Bone marrow (tissue), 2 donors: ENCODE data around the gene NSUN2.

Experiments
- DNase-seq, 2 donors: peaks; one replicate each; lab custom pipeline; 2025; lab: John Stamatoyannopoulos, UW

NSUN2 gene

DNA sequence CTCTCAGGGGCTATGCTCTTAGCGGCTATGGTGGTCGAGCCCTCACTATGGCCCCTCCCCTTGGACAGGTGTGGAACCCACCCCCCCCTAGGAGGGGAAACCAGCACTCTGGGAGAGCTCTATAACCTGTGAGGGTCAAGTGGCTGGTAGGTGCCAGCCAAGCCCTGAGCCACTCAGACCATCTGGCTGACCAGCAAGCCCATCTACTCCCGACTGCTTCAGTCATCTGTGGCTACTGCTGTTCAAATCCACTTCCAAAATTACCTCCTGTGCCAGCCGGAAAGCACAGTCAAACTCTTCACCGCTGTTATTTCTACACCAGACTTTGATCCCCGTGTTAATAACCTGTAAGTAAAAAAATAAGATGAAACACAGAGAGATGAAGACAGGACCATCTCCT, 28.5 kb downstream of the NSUN2 start:
- DNase-seq: no peak

DNA sequence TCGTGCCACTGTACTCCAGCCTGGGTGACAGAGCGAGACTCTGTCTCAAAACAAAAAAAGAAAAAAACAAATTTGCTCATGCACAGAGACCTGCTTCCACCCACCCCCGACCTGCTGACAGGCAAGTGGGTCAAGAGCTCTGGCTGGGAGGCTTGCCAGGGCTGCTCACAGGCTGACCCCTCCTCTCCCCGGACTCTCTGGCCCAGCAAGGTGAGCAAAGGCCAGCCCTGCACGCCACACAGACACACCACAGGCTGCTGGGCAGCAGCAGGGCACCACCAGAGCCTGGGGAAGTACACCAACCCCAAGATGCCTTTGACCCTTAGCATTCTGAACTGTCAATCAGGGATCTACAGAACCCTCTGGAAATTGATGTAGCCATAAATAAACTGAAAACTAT, 29.2 kb downstream of the NSUN2 start:
- DNase-seq: no peak

DNA sequence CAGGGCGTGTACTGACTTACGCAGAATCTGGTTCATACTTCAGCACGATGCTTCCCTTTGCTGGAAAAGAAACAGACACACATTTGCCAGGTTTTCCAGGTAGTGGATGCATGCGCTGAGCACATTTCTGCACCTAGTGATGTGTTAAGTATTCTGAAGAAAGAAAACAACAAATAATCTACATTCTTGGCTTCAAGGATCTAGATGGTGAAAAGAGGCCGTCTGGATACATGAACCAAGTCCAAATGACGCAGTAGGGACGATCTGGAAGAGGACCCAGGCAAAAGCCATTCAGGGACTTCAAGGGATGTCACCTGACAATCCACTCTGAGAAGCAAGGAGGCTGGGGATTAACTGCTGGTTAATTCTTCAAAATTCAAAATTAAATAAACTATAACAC, 30.4 kb downstream of the NSUN2 start:
- DNase-seq: no peak

DNA sequence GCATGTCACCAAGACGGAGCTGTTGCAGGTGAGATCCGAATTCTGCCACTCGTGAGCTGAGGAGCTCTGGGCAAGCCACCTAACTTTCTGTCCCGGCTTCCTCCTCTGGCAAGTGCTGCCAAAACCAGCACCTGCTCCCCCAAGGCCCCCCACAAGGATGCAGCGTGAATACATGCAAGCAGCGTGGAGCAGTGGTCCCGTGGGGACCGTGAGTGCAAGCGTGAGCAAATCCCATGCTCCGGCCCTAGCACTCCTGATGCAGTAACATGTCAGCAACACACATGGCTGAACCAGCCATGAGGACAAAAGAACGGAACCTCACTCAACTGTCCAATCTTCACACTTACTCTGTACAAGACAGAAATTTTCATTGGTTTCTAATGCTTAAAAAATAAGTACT, 31.0 kb downstream of the NSUN2 start:
- DNase-seq: no peak

DNA sequence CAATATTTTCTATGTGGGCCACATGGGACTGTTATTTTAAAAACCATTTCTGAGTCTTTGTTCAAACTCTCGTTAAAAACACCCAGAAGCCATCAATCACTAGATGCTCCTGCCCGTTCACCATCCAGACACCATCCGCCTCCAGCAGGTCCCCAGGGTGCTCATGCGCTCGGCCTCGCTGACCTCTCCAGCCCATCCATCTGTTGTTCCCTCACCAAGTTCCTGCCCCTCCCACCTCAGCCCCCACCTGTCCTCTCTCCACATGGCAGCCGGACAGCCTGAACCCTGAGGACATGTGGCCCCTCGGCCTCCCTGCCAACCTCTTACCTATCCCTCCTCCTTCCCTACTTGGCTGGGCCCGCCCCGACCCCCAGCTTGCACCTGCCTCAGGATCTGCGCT, 31.6 kb downstream of the NSUN2 start:
- DNase-seq: no peak

DNA sequence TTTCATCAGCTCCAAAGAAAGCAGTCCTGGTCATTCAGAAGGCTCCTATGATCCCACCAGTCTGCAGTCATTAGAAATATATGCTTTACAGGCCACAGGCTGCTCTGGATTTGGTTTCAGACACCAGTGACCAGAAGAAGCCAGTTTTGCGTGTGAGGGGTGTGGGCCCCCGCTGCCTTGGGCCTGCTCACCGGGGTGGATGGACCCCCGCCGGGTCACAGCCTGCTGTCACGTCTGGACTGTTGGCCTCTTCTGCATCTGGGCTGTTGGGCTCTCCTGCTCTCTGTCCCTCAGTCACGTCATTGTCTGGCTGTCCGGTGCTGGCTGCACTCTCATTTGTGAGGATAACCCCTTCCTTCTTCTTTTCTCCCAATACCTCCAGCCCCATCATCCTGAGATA, 33.1 kb downstream of the NSUN2 start:
- DNase-seq: no peak

DNA sequence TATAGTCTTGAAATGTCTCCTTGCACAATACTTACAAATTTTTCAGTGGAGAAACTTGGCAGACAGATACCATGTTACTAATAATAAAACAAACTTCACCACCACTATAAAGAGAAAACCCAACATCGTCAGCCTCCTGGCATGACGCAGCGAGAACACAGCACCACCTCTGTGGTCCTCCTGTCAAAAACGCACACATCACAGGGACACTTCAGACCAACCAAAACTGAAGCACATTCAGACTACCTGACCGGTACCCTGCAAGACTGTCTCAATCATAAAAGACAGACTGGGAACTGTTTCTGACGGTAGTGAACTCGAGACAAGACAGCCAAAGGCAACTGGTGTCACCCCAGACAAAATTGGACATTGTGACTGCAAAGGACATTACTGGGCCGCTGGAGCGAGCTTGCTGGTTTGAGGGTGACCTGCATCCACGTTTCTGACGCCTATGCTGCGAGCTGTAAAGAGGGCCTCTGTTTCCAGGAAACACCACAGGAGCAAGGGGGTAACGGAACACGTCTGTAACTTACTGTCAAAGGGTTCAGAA, 34.4 kb downstream of the NSUN2 start:
- no peak for DNase-seq

DNA sequence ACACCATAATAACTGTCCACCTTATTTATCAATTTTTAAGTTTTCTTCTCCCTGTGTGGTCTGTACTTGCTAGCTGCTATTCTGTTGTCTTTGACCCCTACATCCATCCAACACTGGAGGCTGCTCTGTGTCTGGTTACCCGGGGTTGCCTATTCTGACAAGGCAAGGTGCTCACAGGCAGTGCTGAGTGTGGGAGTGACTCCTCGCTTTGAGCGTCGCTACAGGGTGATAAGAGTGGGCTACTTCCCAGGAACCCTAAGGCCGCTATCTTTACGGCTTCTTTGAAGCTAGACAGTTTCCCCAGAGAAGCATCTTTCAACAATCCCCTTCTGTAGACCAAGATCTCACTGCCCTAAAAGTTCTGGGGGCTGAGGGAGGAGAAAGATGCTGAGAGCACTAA, 35.3 kb downstream of the NSUN2 start:
- no peak for DNase-seq

DNA sequence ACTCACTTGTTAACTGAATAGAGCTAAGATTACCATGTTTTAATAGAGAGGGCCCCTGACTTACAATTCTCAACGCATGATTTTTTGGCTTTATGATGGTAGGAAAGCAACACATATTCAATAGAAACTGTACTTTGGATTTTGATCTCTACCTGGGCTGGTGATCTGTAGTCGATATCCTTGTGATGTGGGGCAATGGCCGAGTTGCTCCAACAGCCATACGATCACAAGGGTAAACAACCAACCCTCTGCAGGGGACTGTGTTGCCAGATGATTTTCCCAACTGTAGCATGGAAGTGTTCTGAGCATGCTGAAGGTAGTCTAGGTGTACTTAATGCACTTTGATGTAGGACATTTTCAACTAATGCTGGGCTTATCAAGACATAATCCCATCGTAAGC, 36.5 kb downstream of the NSUN2 start:
- DNase-seq: no peak

DNA sequence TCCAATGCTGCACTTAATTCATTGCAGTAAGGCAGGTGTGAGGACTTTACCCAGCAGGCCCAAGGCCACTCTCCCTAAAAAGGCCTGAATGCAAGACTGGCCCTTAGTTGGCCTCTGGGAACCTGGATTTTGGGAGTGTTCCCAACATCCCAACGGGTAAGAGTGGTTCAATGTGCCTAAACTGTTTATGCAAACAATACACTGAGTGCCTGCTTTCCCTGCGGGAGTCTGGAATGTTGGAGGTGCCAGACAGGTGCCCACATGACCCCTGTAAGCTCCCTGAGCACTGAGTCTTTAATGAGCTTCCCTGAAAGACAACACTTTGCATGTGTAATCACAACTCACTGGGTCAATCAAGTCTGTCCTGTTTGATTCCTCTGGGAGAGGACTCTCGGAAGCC, 37.4 kb downstream of the NSUN2 start:
- no peak for DNase-seq

DNA sequence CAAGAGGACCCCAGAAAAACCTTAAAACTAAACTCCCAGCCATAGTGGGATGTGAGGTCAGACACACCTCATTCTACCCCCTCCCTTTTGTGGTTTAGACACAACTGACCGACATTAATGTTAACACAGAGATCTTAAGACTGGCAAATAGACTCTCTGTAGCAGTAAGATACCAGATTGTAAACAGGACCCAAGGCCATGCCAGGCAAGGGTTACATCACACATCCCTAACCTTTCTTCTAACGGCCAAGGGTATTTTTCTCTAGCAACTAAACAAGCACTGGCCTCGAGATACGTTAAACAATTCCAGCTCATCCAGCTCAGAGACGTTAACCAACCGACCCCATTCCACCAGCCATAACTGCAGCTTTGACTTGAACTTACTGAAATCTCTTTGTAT, 38.8 kb downstream of the NSUN2 start:
- DNase-seq: no peak

DNA sequence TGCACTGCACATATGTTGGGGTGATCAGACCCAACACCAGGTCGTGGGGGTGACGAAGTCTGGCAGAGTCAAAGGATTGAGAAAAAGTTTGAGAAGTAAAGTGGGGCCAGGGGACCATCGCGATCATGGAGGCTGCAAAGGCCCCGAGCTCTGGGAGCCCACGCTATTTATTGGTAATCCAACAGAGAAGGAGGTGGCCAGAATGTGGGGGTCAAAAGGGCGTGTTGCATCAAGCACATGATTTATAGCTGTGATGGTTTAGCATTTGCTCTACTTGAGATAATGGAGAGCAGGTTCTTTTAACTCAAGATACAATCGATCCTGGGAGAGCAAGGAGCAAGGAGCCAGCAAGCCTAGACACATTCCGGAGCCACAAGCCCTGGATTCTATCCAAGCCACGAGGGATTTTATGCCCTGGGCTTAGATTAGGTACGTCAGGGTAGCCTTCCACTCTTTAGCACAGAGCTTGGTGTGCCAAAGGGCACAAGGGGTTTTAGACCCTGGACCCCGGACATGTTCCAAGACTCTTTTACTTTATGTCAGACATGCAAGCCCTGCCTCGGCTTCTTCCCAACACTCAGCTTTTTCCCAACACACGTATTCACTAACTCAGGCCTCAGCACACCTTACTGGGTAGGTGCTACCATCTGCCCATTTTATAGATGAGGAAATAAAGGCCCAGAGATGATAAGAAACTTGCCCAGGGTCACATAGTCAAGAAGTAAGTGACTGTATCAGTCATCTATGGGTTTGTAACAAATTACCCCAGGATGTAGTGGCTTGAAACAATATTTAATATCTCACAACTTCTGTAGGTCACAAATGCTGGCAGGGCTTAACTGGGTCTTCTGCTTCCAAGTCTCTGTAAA, 39.5 kb downstream of the NSUN2 start:
- DNase-seq: no peak

DNA sequence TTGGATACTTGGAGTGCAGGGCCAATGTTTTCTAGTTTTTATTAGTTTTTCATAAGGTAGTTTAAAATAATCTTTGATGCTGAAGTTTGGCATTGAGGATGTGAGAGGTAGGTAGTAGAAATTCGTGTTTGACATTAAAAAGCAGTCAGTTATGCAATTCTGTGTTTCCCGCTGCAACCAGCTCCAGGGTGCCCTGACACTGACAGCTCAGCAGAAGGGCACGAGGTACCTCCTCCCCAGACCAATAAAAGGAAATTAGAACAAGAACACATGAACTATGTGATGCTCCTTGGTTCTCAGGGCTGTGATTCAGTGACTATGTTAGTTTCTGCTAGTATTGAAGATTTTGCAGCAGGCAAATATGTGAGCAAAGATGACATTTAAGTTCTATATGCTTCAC, 40.2 kb downstream of the NSUN2 start:
- no peak for DNase-seq

DNA sequence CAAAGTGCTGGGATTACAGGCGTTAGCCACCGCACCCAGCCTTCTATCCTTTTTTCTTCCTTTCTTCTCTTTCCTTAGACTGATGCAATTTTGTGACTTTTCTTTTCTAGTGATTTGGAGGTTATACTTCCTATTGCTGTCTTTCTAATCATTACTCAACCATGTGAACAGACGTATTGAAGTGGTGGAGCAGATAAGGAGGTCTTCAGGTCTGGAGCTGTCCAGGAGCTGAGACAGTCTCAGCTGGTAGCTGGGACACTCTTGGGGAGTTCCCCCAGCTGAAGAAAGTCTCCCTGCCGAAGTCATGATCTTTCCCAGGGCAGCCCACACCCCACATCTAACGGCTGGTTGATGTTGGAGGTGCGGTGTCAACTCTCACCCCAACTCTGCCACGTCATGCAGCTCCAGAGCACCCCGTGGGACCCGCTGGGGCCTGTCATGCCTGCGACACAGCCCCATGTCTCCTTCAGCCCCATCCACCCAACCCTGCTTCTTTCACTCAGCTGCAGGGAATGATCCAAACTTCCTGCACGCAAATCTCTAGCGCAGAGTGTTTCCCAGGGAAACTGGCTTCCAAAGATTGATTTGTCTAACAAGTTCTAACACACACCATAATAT, 41.1 kb downstream of the NSUN2 start:
- DNase-seq: no peak

DNA sequence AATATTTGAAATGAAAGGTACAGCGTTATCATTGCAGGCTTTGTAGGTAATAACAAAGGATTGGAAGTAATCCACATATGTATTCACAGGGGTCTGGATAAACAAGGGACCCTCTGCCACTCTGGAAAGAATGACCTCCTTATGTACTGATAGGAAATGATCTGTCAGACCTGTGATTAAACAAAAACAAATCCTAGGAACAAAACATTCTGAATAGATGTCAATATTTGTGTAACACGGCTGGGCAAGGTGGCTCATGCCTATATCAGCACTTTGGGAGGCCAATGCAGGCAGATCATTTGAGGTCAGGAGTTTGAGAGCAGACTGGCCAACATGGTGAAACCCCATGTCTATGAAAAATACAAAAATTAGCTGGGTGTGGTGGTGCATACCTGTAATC, 42.3 kb downstream of the NSUN2 start:
- no peak for DNase-seq

DNA sequence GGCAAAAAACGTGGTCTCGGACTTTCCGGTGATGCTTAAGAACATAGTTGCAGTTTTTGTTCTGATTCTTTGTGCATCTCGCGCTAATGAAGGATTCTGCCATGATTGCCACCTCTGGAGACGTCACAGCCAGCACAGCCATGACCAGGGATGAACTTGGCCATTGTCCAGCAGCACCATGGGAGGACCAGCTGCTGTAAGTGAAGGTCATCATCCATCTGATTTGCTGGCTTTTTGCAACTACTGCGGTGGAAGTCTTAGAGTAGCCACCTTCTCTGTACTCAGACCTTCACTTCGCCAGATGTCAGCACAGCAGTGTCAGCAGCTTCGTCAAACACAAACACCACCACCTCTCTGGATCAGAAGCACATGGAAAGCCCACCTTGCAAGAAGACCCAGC, 45.7 kb downstream of the NSUN2 start:
- DNase-seq: no peak

DNA sequence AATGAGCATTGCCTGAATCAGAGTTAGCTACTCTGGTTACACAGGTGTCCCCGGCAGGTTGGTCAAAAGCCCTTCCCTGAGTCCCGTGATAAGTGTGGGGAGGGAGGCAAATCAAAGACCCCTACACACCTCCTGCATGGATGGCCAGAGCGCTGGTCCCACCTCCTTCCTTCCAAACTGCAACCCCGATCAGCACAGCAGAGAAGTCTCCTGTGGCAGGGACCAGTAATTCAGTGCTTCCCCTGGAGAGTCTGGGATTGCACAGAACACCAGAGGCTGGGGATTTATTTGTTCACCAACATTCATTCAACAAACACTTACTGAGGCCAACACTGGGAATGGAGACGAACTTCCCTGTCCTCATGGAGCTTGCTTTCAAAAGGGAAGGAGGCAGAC, 46.2 kb downstream of the NSUN2 start:
- no peak for DNase-seq

DNA sequence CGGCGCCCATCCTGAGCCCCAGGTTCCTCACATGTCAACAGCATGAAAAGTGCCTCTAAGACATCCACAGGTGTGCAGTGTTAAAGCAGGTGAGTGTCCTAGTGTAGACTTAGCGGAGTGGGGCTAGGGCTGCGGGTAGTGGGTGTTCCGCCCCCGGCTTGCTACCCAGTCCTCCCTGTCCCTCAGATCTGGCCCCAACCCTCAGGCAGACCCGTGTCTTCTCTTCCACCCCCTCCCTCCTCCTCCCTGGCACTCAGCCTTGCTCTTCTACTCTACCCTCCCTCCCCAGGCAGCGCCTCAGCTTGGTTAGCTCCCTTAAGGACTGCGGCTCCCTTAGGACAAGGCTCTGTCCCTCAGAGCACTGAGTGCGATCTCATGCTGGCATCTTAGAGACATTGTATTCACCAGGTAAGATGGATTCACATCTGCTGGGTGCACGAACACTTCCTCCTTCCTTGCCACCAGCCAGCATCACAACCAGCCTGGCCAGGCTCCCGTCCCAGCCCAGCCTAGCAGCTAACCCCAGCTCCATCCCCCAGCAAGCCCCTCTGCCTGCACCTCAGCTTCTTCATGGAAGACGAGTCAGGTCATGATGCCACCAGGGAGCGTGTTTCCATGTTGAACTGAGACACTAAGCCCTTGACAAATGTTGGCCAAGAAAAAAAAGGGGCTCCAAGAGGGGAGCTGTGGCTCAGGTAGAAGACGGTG, 46.8 kb downstream of the NSUN2 start:
- no peak for DNase-seq

DNA sequence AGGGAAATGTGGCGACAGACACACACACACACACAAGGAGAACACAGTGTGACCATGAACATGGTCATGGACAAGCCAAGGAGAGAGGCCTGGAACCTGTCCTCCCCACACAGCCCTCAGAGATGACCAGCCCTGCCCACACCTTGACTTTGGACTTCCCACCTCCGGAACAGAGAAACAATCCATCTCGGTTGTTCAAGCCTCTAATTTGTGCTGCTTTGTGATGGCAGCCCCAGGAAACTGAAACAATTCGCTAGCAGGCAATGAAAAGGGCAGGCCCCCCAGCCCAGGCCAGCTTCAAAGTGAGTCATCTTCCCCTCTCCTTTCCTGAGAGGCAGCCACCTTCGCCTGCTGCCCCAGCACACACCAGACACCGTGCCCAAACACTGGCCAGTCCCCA, 47.7 kb downstream of the NSUN2 start:
- no peak for DNase-seq

DNA sequence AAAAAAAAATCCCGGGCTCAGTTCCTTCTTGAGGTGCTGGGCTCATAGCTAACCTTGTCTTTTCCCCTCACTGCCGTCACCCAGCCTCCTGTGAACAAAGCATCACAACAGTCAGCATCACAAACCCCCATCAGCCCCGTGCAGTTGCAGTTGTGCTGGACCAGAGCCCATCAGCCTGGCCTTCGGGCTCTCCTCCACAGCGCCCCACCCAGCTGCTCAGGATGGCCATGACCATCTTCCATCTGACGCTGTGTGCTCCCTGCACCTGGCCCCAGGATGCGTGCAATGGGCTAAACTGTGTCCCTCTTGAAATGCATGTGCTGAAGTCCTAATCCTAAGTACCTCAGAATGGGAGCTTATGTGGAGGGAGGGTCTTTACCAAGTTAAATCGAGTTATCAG, 48.1 kb downstream of the NSUN2 start:
- no peak for DNase-seq

DNA sequence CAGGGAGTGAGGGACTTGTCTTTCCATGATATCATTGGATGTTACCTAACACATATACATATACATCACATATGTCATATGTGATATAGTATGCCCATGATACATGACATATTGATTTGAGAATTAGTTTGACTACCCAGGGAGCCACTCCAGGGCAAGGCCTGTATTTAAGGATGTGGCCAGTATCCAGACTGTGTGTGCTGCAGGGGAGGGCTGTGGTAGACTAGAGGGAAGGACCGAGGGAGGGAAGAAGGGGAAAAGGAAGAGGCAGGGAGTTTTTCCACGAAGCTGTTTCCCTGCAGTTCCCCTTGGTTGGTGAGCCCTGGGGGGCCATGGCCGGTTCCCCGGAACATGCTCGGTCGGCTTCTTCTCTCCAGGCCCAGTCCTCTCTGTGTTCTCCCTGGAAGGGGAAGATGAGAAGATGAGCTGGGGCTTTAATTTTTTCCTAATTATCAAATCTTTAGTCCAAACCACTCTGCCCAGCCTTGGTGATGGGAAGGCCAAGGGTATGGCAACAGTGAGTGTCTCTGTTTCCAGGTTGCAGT, 48.7 kb downstream of the NSUN2 start:
- DNase-seq: no peak

DNA sequence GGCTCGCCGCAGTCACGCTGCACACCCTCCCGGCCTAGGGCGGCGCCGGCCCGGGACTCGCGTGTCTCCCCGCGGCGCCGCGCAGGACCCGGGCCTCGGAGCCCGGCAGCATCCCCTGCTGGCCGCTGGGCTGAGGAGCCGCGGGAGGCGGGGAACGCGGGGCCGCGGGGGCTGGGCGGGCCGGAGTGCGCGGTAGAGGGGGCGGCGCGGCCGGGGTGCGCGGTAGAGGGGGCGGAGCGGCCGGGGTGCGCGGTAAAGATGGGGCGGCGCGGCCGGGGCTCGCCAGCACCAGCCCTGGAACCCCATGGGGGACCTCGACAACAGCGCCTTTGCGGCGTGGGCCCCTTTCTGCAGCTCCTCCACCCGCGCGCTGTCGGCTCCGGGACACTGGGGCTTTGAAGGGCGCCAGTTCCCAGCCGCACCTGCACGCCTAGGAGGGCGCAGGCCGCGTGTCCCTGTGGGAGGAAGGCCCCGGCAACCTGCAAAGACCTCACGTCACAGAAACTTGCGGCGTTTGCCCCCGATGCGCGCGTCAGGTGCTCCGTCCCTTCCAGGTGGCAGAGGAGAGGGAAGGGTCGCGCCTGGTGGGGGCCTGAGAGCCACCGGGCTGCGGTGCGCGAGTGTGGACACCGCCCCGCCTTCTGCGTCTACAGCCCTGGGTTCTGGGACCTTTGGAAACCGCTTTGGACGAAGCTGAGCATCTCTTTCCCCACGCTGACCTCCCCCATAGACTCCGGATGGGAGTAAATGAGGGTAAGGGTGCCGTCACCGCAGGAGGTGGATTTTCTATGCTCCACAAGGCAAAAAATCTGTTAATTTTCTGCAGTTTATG, 49.6 kb downstream of the NSUN2 start:
- no peak for DNase-seq
